EL (cell line): ENCODE results near the gene MAP7.
"Not testable (repeated sequence)": the region's sequence is repeated elsewhere in the genome, so short reads cannot be mapped to it uniquely, and the experiment has no call there.

Experiments used
- DNase-seq: peaks from one replicate; pipeline ENCODE4 v3.0.0-alpha.2; 2016

MAP7 gene

DNA sequence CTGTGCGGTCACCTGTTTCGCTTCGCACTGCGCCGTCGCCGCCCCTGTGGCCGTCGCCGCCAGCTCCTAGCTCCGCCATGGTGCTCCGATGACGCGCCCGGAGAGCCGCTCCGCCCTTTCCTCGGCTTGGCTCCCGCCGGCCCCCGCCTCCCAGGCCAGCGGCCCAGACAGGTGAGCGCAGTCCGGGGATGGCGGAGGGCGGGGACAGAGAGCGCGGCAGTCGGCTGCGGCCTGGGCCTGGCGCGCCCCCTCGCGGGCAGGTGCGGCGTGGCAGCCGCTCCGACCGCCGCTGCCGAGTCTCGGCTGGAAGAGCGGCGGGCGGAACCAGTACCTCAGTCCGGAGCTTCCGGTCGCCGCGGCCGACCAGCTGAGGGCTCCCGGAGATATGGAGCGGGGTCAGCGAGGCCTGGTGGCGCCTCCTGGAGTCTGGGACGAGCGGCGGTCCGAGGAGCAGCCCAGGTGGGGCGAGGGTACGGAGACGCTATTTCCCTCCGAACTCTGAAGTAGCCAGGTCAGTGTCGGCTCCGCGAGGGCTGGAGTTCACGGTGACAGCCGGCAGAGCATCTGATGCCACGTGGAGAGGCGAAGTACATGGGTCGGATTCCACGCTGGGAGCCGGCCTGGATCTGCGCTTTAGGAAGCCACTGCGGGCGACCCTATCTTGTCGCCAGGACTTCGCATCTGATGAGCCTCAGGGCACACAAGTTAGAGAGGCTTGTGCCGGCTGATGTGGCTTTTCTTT lies at the start of gene MAP7:
MAP7 (minus strand) TSS at position 93 of the 742 bp plus-strand sequence; CDS start at position 79, 14 bp downstream.
- peak; percentile 33 for DNase-seq

DNA sequence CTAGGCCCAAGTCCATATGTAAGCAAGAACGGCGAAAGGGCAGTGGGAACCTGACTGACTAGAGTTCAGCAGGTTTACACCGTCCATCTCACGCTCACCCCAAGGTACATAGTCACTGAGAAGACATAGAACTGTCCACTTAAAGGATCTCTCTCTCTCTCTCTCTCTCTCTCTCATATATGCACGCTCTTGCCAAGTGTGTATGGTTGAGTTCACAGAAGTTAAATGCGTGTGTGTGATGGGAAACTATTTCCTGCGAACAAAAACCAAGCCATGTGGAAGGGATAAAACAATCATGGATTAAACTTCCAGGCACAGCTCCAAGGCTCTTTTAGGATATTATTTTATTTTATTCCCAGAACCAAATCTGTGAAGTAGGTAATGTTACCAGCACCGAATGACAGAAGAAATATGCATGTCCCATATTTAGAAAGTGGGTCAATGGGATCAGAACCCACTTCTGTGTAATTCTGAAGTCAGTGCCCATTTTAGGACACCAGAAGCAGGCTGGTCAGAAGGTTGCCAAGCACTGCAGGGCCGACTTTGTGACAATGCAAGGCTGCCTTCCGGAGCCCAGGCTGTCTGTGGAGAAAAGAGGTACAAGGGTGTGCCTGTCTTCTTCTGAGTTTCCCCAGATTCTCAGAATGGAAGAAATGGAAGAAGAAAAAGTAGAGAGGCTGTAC lies 49.2 kb upstream of the MAP7 start:
- no peak for DNase-seq

GRCh38 chr6:136598048-136598447 lies 47.8 kb upstream of the MAP7 start:
- DNase-seq, result no peak

DNA sequence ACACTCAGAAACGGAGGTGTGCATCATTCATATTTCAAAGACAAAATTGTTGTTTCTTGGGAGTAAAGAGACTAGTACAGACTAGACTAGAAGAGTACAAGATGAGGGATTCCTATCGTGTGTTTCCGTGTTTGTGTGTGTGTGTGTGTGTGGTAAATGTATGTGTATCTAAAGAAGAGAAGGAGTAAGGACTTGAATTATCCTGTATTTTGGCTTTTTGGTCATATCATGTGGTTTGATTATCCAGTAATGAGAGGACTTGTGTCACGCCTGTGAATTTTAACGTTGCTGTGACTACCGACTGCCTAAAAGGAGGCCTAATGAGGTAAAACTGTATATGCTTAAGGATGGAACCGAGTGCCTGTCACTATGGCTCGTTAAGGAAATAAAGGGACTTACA lies 44.4 kb upstream of the MAP7 start:
- DNase-seq, result no peak

DNA sequence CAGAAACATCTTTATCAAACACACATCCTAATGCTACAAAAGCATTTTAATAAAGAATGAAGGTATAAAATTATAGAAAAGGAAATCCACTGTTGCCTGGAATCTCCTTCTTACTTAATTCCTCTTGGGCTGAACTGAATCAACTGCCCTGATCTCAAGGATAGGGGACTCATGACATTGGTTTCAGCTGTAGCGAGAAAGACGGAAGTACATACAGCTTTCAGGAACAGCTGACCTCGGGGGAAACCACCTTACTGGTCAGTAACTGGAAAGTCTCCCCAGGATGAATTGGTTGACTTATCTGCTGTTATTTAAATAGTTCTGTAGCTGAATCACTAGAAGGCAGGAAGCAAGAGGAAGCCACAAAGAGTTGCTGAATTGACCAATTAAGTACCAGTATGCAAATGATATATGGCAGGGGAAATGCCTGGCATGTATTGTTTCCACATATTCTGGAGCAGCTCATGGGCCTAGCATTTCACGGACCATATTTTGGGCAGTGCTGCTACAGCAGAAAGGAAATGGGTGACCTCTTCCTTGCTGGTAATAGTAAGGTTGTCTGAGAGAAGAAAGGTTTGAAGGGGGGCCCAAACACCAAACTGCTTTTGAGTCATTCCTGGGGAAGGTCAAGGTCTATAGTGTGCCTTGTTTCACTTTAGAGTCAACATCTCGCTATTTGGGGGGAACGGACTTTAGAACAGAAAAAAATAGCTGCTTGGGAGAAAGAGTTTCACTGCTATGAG lies 43.7 kb upstream of the MAP7 start:
- peak; percentile 98 for DNase-seq

GRCh38 chr6:136592930-136593673 lies 42.9 kb upstream of the MAP7 start:
- peak; percentile 79 for DNase-seq

GRCh38 chr6:136591617-136592016 lies 41.4 kb upstream of the MAP7 start:
- DNase-seq, result no peak

DNA sequence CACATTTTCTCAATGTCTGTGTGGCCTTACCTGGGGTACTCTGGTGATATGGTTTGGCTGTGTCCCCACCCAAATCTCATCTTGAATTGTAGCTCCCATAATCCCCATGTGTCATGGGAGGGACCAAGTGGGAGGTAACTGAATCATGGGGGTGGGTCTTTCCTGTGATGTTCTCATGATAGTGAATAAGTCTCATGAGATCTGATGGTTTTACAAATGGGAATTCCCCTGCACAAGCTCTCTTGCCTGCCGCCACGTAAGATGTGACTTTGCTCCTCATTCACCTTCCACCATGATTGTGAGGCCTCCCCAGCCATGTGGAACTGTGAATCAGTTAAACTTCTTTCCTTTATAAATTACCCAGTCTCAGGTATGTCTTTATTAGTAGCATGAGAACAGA lies 40.6 kb upstream of the MAP7 start:
- DNase-seq, result not testable (repeated sequence)

DNA sequence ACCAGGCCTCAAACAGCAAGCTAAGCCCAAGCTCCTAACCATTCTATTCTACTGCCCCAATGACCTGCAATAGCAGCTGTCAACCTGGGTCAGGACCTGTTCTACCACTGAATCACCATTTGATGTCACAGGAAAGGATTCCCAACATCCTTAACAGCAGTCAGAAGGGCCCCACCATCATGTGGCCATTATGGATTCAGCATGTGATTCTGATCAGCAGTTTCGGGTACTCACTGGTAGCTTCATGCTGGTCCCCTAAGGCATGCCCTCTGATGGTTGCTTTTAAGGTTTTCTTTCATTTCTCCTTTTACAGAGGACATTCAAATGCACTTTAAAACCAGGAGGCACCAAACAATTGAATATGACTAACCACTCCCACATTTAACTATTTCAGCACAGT lies 37.3 kb upstream of the MAP7 start:
- no peak for DNase-seq

GRCh38 chr6:136586295-136586694 lies 36.1 kb upstream of the MAP7 start:
- peak; percentile 84 for DNase-seq

DNA sequence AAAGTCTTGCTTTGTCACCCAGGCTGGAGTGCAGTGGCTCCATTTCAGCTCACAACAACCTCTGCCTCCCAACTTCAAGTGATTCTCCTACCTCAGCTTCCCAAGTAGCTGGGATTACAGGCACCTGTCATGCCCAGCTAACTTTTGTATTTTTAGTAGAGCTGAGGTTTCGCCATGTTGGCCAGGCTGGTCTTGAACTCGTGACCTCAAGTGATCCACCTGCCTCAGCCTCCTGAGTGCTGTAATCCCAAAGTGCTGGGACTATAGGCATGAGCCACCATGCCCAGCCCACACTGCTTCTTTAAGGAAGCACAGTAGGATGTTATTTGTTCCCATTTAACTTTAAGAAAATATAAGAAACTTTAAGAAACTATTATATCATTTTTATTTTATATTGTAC lies 35.3 kb upstream of the MAP7 start:
- not testable (repeated sequence) for DNase-seq

DNA sequence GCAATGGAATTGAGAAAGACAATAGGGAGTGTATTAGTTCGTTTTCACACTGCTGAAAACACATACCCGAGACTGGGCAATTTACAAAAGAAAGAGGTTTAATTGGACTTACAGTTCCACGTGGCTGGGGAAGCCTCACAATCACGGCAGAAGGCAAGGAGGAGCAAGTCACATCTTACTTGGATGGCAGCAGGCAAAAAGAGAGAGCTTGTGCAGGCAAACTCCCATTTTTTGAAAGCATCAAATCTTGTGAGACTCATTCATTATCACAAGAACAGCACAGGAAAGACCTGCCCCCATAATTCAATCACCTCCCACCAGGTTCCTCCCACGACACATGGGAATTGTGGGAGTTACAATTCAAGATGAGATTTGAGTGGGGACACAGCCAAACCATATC lies 34.1 kb upstream of the MAP7 start:
- not testable (repeated sequence) for DNase-seq

- DNase-seq, result peak; percentile 72
These were observed 32.7 kb upstream of the MAP7 start for GRCh38 chr6:136582711-136583471.

GRCh38 chr6:136579800-136580199 lies 29.6 kb upstream of the MAP7 start:
- DNase-seq, result no peak

DNA sequence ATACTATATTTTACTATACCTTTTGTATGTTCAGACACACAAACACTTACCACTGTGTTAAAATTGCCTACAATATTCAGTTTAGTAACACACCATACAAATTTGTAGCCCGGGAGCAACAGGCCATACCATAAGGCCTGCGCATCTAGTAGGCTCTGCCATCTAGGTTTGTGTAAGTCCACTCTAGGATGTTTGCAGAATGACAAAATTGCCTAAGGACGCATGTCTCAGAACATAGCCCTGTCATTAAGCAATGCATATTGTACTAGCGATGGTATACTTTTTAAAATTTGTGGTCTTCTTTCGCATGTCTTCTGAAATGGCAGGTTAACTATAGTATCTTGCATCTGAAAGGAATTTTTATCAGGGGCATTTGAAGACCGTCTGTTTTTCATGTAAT lies 26.6 kb upstream of the MAP7 start:
- peak; percentile 13 for DNase-seq

- no peak for DNase-seq
These were observed 21.3 kb upstream of the MAP7 start for GRCh38 chr6:136571496-136571895.

- DNase-seq, result no peak
These were observed 20.8 kb upstream of the MAP7 start for GRCh38 chr6:136571065-136571464.

DNA sequence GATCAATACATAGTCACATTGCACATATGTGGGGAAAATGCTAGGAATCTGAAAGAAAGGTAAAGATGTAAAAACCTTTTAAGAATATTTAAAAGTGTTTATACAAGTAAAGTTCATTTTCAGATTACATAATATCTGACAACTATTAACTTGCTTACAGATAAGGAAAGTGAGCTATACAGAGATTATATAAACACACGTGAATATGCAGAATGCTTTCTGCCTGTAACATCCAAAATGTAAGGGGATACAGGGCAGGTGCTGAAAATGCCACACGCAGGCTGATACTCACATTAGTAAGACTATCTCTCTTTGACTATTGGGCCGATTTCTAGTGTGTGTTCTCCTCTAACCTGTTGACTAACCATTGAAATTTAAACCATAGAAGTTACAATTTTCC lies 17.9 kb upstream of the MAP7 start:
- no peak for DNase-seq

DNA sequence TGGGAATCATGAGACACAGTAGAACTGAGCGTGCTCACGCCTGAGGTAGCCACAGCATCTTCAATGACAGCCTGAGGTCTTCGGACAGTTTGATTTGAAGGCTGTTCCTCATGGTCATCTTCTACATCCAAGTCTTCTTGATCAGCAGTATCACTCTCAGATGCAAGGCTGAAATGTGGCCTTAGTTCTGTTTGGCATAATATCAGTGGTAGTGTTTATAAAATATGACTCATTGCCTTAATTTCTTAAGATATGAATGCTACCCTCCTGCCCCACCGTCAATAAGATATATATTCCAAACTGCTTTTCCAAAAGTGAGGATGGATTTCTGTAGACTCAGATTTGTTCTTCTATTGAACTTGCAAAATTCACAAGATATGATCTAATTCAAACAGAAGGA lies 17.5 kb upstream of the MAP7 start:
- no peak for DNase-seq

GRCh38 chr6:136566851-136567250 lies 16.6 kb upstream of the MAP7 start:
- no peak for DNase-seq

- DNase-seq, result no peak
These were observed 15.8 kb upstream of the MAP7 start for GRCh38 chr6:136566007-136566487.

DNA sequence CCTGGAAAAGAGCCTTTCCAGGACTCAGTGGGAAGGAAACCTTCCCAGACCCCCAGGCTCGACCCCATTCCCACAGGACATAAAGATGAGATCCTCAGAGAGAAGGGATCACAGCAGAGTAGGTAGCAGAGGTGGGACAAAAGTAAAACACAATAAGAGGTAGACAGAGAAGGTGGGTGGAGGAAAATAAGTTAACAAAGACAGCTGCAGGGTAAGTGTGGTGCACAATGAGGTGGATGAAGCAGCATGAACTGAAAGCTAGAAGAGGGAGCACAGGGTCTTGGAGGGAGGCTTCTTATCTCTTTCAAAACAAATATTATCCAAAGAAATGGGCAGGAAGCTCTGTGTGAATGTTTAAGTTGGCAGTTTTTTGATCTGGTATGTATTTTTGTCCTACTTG lies 14.0 kb upstream of the MAP7 start:
- DNase-seq, result no peak
